ENCODE data around the gene BCO2.
"Not testable (repeated sequence)": the region's sequence is repeated elsewhere in the genome, so short reads cannot be mapped to it uniquely, and the experiment has no call there.

BCO2 gene

GRCh38 chr11:112166562-112166961 lies 8.8 kb upstream of the BCO2 start:
- DNase-seq (ENCODE audit: low read depth in 2 of 2, low spot score in 1 of 2) = no peak

DNA sequence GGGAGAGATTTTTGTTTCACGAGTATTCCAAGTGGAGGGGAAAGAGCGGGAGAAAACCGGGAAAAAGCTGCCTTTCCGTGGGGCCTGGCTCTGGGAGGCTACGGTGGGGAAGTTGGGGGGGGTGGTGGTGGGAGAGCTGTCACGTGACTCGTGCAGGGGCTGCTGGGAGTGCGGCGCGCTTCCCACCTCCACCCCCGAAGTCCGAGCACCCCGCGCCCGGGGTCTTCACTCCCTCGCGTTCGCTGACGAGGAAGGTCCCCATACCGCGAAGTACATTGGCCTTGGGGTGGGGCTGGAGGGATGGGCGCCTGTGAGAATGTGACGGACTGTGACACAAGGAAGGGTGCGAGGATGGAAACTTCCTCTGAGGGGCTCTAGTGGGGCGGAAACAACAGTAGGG lies 8.2 kb upstream of the BCO2 start, which contains the start of gene TEX12:
Gene TEX12 (plus strand): TSS at position 228 of the 400 bp plus-strand sequence. CDS start 1,897 bp downstream, outside the sequence.
- DNase-seq (ENCODE audit: low read depth in 2 of 2, low spot score in 1 of 2) = no peak

GRCh38 chr11:112172362-112172994 lies 2.8 kb upstream of the BCO2 start:
- no peak for DNase-seq (ENCODE audit: low read depth in 2 of 2, low spot score in 1 of 2)

DNA sequence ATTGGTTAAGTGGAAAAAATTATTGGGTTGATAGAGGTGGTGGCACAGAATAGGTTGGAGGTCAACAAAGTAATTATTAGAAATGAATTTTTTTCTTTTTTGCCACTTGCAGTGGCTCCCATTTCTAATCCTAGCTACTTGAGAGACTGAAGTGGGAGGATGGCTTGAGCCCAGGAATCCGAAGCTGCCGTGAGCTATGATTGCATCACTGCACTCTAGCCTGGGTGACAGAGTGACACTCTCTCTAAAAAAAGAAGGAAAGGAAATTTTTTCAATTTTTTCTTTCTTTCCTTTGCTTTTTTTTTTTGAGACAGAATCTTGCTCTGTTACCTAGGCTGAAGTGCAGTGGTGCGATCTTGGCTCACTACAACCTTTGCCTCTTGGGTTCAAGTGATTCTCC lies 2.2 kb upstream of the BCO2 start:
- DNase-seq (ENCODE audit: low read depth in 2 of 2, low spot score in 1 of 2) = no peak

DNA sequence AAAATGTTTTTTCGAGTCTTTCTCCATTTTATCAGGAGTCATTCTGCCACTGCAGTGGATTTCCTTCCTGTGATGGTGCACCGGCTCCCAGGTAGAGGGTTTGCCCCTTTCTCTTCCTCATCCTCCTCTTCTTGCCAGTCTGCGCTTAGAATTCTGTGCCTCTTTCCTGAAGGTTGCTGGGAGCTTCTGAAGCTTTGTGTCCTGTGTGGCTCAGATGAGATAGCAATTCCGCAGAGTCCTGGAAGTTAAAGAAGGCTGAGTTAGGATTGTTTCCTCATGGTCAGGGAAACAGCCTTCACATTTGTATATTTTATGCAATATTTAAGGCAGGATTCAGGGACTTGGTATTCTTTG lies 264 bp downstream of the BCO2 start:
- DNase-seq (ENCODE audit: low read depth in 2 of 2, low spot score in 1 of 2) = no peak

- no peak for DNase-seq (ENCODE audit: low read depth in 2 of 2, low spot score in 1 of 2)
Measured at GRCh38 chr11:112176077-112176476, 765 bp downstream of the BCO2 start.

GRCh38 chr11:112177589-112177988 lies 2.3 kb downstream of the BCO2 start:
- DNase-seq (ENCODE audit: low read depth in 2 of 2, low spot score in 1 of 2) = no peak

- no peak for DNase-seq (ENCODE audit: low read depth in 2 of 2, low spot score in 1 of 2)
Measured at GRCh38 chr11:112178428-112178827, 3.1 kb downstream of the BCO2 start.

DNA sequence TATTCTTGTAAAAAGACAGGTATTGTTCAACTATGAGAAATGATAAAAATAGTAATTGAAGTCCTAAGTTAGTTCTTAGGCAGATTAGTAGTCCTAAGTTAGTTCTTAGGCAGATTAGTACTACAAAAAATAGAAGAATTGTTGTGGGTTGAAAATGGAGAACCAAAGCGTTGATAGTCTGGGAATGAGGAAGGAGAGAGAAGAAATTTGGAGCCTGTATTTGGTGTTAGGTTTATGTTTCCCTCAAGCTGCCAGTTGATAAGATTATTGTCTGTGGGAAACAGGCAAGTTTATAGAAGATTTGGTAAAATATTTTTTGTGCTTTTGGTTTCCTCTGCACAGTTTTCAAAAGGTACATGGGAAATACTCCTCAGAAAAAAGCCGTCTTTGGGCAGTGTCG lies 3.6 kb downstream of the BCO2 start:
- no peak for DNase-seq (ENCODE audit: low read depth in 2 of 2, low spot score in 1 of 2)

- DNase-seq (ENCODE audit: low read depth in 2 of 2, low spot score in 1 of 2) = no peak
Measured at GRCh38 chr11:112179601-112180000, 4.3 kb downstream of the BCO2 start.

DNA sequence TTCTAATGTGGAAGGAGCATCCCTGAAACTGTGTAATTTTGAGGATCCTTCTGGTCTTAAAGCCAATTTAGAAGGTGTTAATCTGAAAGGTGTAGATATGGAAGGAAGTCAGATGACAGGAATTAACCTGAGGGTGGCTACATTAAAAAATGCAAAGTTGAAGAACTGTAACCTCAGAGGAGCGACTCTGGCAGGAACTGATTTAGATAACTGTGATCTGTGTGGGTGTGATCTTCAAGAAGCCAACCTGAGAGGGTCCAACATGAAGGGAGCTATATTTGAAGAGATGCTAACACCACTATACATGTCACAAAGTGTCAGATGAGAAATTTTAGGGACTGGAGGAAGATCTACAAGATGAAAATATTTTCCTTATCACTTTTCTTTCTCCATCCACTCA lies 7.6 kb downstream of the BCO2 start:
- no peak for DNase-seq (ENCODE audit: low read depth in 2 of 2, low spot score in 1 of 2)

GRCh38 chr11:112185883-112186282 lies 10.6 kb downstream of the BCO2 start:
- DNase-seq (ENCODE audit: low read depth in 2 of 2, low spot score in 1 of 2) = no peak

DNA sequence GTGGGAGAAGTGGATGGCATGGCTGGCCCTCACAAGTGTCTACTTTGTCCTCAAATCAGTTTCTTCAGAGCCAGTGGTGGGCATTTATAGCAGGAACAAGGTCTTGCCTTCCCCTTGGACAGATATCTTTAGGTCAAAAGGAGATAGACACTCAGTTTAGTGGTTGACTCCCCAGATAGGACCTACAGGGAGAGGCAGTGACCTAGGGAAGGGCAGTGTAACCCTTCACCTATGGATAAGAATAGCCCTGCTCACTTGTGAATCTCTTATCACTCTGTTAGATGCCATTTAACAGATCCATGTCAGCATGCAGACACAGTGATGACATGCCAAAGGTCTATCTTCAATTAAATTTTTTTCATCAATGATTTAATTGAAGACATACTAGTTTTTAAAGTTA lies 11.0 kb downstream of the BCO2 start:
- no peak for DNase-seq (ENCODE audit: low read depth in 2 of 2, low spot score in 1 of 2)

- not testable (repeated sequence) for DNase-seq (ENCODE audit: low read depth in 2 of 2, low spot score in 1 of 2)
Measured at GRCh38 chr11:112195113-112195512, 19.8 kb downstream of the BCO2 start.

DNA sequence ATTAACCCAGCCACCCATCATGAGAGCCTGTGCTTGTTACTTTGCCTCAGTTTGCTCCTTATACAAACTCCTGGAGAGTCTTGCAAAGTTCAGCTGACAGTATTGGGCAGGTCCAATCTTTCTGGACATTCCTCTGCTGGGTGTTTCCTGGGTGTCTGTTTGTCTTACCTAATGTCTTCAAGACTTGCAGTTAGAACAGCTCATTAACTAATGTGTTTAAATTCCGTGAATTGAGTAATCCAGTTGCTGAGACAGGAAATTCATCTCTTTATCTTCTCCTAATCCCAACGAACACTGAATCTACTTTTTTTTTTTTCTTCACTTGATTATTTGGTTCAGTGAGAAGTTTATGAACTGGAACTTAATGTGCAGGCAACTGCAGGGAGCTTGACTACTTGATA lies 20.6 kb downstream of the BCO2 start:
- no peak for DNase-seq (ENCODE audit: low read depth in 2 of 2, low spot score in 1 of 2)

GRCh38 chr11:112196519-112197087 lies 21.3 kb downstream of the BCO2 start:
- no peak for DNase-seq (ENCODE audit: low read depth in 2 of 2, low spot score in 1 of 2)

- not testable (repeated sequence) for DNase-seq (ENCODE audit: low read depth in 2 of 2, low spot score in 1 of 2)
Measured at GRCh38 chr11:112199101-112199500, 23.8 kb downstream of the BCO2 start.

DNA sequence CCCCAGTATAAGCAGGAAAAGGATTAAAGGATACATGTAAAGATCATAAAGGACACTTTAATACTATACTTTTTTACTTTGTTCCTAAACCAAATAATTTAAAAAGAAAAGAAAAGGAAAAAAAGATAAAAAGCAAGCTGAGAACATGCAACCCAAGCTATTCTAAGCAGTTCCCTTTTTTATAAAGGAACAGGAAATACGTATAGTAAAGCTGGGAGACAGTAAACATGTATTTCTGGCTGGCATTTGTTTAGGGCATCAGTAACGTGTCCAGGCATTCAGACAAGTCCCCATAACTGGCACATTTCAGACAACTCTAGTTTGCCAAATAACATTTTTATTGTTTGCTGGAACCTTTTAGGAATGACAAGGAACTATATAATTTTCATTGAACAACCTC lies 24.9 kb downstream of the BCO2 start:
- no peak for DNase-seq (ENCODE audit: low read depth in 2 of 2, low spot score in 1 of 2)

- no peak for DNase-seq (ENCODE audit: low read depth in 2 of 2, low spot score in 1 of 2)
Measured at GRCh38 chr11:112206071-112206470, 30.8 kb downstream of the BCO2 start.

- no peak for DNase-seq (ENCODE audit: low read depth in 2 of 2, low spot score in 1 of 2)
Measured at GRCh38 chr11:112210890-112211289, 35.6 kb downstream of the BCO2 start.

DNA sequence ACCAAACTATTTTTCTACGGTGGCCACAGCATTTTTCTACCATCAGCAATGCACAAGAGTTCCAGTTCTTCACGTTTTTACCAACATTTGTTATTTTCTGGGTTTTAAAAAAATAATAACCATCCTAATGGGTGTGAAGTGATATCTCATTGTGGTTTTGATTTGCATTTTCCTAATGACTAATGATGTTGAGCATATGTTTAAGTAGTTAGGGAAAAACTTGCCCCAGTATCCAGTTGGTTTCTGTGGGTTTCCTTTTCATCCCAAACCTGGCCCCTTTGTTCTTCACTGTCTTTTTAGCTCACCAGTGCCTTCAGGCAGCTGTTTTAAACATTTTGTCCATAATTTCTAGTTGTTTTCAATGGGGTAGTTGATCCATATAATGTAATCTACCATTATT lies 36.2 kb downstream of the BCO2 start:
- DNase-seq (ENCODE audit: low read depth in 2 of 2, low spot score in 1 of 2) = no peak

DNA sequence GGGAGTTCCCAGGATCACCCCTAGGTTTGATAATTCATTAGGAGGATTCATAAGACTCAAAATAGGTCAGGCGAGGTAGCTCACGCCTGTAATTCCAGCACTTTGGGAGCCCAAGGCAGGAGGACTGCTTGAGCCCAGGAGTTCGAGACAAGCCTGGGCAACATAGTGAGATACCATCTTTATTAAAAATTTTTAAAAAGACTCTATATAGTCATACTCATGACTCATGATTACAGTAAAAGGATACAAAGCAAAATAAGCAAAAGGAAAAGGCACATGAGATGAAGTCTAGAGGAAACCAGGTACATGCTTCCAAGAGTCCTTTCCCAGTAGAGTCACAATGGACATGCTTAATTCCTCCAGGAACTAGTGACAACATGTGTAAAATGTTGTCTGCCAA lies 37.0 kb downstream of the BCO2 start:
- DNase-seq (ENCODE audit: low read depth in 2 of 2, low spot score in 1 of 2) = no peak

- no peak for DNase-seq (ENCODE audit: low read depth in 2 of 2, low spot score in 1 of 2)
Measured at GRCh38 chr11:112212710-112213109, 37.4 kb downstream of the BCO2 start.
